GM18867 (cell line): ENCODE data around the gene UTF1.
"Not testable (repeated sequence)": the region's sequence is repeated elsewhere in the genome, so short reads cannot be mapped to it uniquely, and the experiment has no call there.

Source experiments
- ATAC-seq: cut with Tn5 transposase; IDR thresholded peaks from one replicate; pipeline ENCODE4 v1.9.1; 2021; ENCODE audit warnings: mild to moderate bottlenecking, moderate library complexity; ENCODE audit not compliant: unreplicated experiment

Gene UTF1

GRCh38 chr10:133226251-133226808, 3.7 kb upstream of the UTF1 start:
- ATAC-seq = no peak

- ATAC-seq = no peak
Measured at GRCh38 chr10:133227256-133227655, 2.8 kb upstream of the UTF1 start.

- ATAC-seq = no peak
Measured at GRCh38 chr10:133229265-133230043, 563 bp upstream of the UTF1 start.

- no peak for ATAC-seq
Measured at GRCh38 chr10:133230387-133231195, 574 bp downstream of the UTF1 start.

- no peak for ATAC-seq
Measured at GRCh38 chr10:133231244-133231945, 1.4 kb downstream of the UTF1 start.

- ATAC-seq = no peak
Measured at GRCh38 chr10:133231946-133232574, 2.0 kb downstream of the UTF1 start.

GRCh38 chr10:133234796-133235195, 4.8 kb downstream of the UTF1 start:
- not testable (repeated sequence) for ATAC-seq

GRCh38 chr10:133235265-133235855, 5.3 kb downstream of the UTF1 start:
- no peak for ATAC-seq

- no peak for ATAC-seq
Measured at GRCh38 chr10:133235932-133236331, 5.9 kb downstream of the UTF1 start.

- no peak for ATAC-seq
Measured at GRCh38 chr10:133236401-133237240, 6.6 kb downstream of the UTF1 start.

- ATAC-seq = no peak
Measured at GRCh38 chr10:133237241-133237587, 7.2 kb downstream of the UTF1 start.

GRCh38 chr10:133237588-133238465, 7.8 kb downstream of the UTF1 start, which contains the start of gene VENTX:
Gene VENTX, plus strand, starts transcription at chr10:133237855. Its CDS starts 60 bp downstream, at chr10:133237915.
- ATAC-seq = no peak

- no peak for ATAC-seq
Measured at GRCh38 chr10:133238466-133238804, 8.4 kb downstream of the UTF1 start.

- ATAC-seq = no peak
Measured at GRCh38 chr10:133239990-133240389, 10.0 kb downstream of the UTF1 start.

- ATAC-seq = peak; percentile 60
Measured at GRCh38 chr10:133241501-133242205, 11.6 kb downstream of the UTF1 start.

GRCh38 chr10:133242611-133243356, 12.8 kb downstream of the UTF1 start:
- ATAC-seq = no peak

- ATAC-seq = no peak
Measured at GRCh38 chr10:133243593-133243992, 13.6 kb downstream of the UTF1 start.
